Activated CD8-positive, alpha-beta T cell treated with anti-CD3 and anti-CD28 coated beads for 36 hours (primary cell): ENCODE results near the gene ROCK2. TPM values are rescaled to one million over a fixed set of nuclear protein-coding genes. Genes with fewer than 3 reads are reported as not detected.
"Not testable (repeated sequence)": the region's sequence is repeated elsewhere in the genome, so short reads cannot be mapped to it uniquely, and the experiment has no call there.

Source experiments
- ATAC-seq: fragments of 200-7000 bp; cut with Tn5 transposase; one replicate; pipeline ENCODE4 v1.10.0; 2021; ENCODE audit warnings: mild to moderate bottlenecking, moderate library complexity
- CTCF ChIA-PET: fragments of 350-600 bp; sonication (Branson Sonifier 250); formaldehyde crosslinking; loops from one replicate; lab custom pipeline; 2021; ENCODE audit warnings: antibody characterized with exemption; lab: Charles Lee
- POLR2A ChIA-PET: fragments of 350-600 bp; sonication (Branson Sonifier 250); formaldehyde crosslinking; loops from one replicate; lab custom pipeline; 2021; ENCODE audit warnings: antibody characterized with exemption; lab: Charles Lee
- DNase-seq: peaks from one replicate; pipeline ENCODE4 v3.0.0-alpha.2; 2020
- H3K27ac Mint-ChIP-seq: one replicate; pipeline ENCODE4 v1.8.0; 2021; ENCODE audit warnings: mild to moderate bottlenecking, mixed read lengths
- H3K27me3 Mint-ChIP-seq: one replicate; pipeline ENCODE4 v1.8.0; 2021; ENCODE audit warnings: mixed read lengths
- H3K36me3 Mint-ChIP-seq: one replicate; pipeline ENCODE4 v1.8.0; 2021; ENCODE audit warnings: low read depth, mixed read lengths
- H3K4me1 Mint-ChIP-seq: one replicate; pipeline ENCODE4 v1.8.0; 2021; ENCODE audit warnings: low read depth, mixed read lengths
- H3K4me3 Mint-ChIP-seq: one replicate; pipeline ENCODE4 v1.8.0; 2021; ENCODE audit warnings: mild to moderate bottlenecking, moderate library complexity, mixed read lengths
- H3K9me3 Mint-ChIP-seq: one replicate; pipeline ENCODE4 v1.8.0; 2021; ENCODE audit warnings: mixed read lengths
- CTCF ChIP-seq: fragments of 200-600 bp; IDR thresholded peaks from one replicate; pipeline ENCODE4 v1.8.0; 2022; ENCODE audit warnings: antibody characterized with exemption, mild to moderate bottlenecking
- intact Hi-C: fragments of 100-400 bp; cut with micrococcal nuclease; formaldehyde crosslinking; loops from one replicate; pipeline ENCODE4 v1.10.0; 2022
- total RNA-seq, 2 experiments: library from RNA; stranded (reverse); gene quantifications; one replicate each; pipeline ENCODE4 v1.2.3, GENCODE V29; 2021

The ROCK2 gene
- total RNA-seq, 2 experiments from 2014 or later, result 12.7 to 13.9 TPM

GRCh38 chr2:11270891-11271290 lies 73.5 kb downstream of the ROCK2 start:
- ChIA-PET CTCF (no interaction called here), POLR2A (no interaction called here)
- H3K4me1 Mint-ChIP-seq, result peaks cover 23% of the 10 kb centered on the region
- intact Hi-C loops, result no loop called here
- DNase-seq (peak; percentile 39), ATAC-seq (peak; percentile 98)
- H3K9me3 Mint-ChIP-seq, result peaks cover 8% of the 10 kb centered on the region
- peaks cover 22% of the 10 kb centered on the region for H3K36me3 Mint-ChIP-seq
- no peaks in the 10 kb centered on the region for H3K27me3 Mint-ChIP-seq
- no peak for TF ChIP-seq CTCF
- peak overlapping the region; percentile 9 for H3K27ac Mint-ChIP-seq
- no peak overlapping the region for H3K4me3 Mint-ChIP-seq

GRCh38 chr2:11267931-11268330 lies 76.5 kb downstream of the ROCK2 start:
- Mint-ChIP-seq H3K27ac (no peak overlapping the region), H3K4me3 (no peak overlapping the region), H3K4me1 (peaks cover 9% of the 10 kb centered on the region), H3K36me3 (peaks cover 20% of the 10 kb centered on the region), H3K9me3 (peaks cover 8% of the 10 kb centered on the region), H3K27me3 (no peaks in the 10 kb centered on the region)
- POLR2A ChIA-PET, result no interaction called here
- TF ChIP-seq CTCF, result no peak
- no peak for ATAC-seq
- intact Hi-C loops, result no loop called here
- no peak for DNase-seq
- CTCF ChIA-PET, result interaction anchor here (1.2 kb wide), 1 partner anchor 54 kb away, joined by 3 read pairs; no protein-coding TSS in a partner anchor

- ChIA-PET POLR2A (no interaction called here), CTCF (interaction anchor here (0.9 kb wide), 1 partner anchor 153 kb away, joined by 4 read pairs; no protein-coding TSS in a partner anchor)
- H3K9me3 Mint-ChIP-seq, result peaks cover 5% of the 10 kb centered on the region
- no peaks in the 10 kb centered on the region for H3K4me1 Mint-ChIP-seq
- H3K27me3 Mint-ChIP-seq, result no peaks in the 10 kb centered on the region
- ATAC-seq (no peak), DNase-seq (no peak)
- intact Hi-C loops, result no loop called here
- H3K36me3 Mint-ChIP-seq, result peaks cover 9% of the 10 kb centered on the region
- no peak for TF ChIP-seq CTCF
- no peak overlapping the region for H3K27ac Mint-ChIP-seq
- H3K4me3 Mint-ChIP-seq, result no peak overlapping the region
Measured at GRCh38 chr2:11264818-11265217, 79.6 kb downstream of the ROCK2 start.

GRCh38 chr2:11264007-11264406 lies 80.4 kb downstream of the ROCK2 start:
- peaks cover 5% of the 10 kb centered on the region for H3K9me3 Mint-ChIP-seq
- H3K27me3 Mint-ChIP-seq, result no peaks in the 10 kb centered on the region
- DNase-seq, result no peak
- H3K4me3 Mint-ChIP-seq, result no peak overlapping the region
- CTCF ChIA-PET, result interaction anchor here (0.9 kb wide), 1 partner anchor 154 kb away, joined by 4 read pairs; no protein-coding TSS in a partner anchor
- H3K4me1 Mint-ChIP-seq, result no peaks in the 10 kb centered on the region
- H3K27ac Mint-ChIP-seq, result no peak overlapping the region
- POLR2A ChIA-PET, result no interaction called here
- no peak for TF ChIP-seq CTCF
- peaks cover 7% of the 10 kb centered on the region for H3K36me3 Mint-ChIP-seq
- intact Hi-C loops, result no loop called here
- ATAC-seq, result no peak

GRCh38 chr2:11263177-11263576 lies 81.3 kb downstream of the ROCK2 start:
- no peak for ATAC-seq
- no peak for TF ChIP-seq CTCF
- Mint-ChIP-seq H3K4me1 (no peaks in the 10 kb centered on the region), H3K36me3 (peaks cover 2% of the 10 kb centered on the region), H3K9me3 (peaks cover 2% of the 10 kb centered on the region), H3K27ac (no peak overlapping the region), H3K27me3 (no peaks in the 10 kb centered on the region), H3K4me3 (no peak overlapping the region)
- ChIA-PET CTCF (no interaction called here), POLR2A (no interaction called here)
- intact Hi-C loops, result no loop called here
- DNase-seq, result no peak

- intact Hi-C loops, H3K9me3 Mint-ChIP-seq, POLR2A ChIA-PET, DNase-seq, H3K4me3 Mint-ChIP-seq, H3K4me1 Mint-ChIP-seq, H3K27me3 Mint-ChIP-seq, ATAC-seq, H3K27ac Mint-ChIP-seq, H3K36me3 Mint-ChIP-seq, CTCF ChIA-PET: not testable (repeated sequence)
Measured at GRCh38 chr2:11262438-11262837, 82.0 kb downstream of the ROCK2 start.

- H3K27me3 Mint-ChIP-seq, H3K4me3 Mint-ChIP-seq, H3K36me3 Mint-ChIP-seq, ATAC-seq, POLR2A ChIA-PET, H3K27ac Mint-ChIP-seq, H3K9me3 Mint-ChIP-seq, DNase-seq, H3K4me1 Mint-ChIP-seq, intact Hi-C loops: not testable (repeated sequence)
- CTCF ChIA-PET, result interaction anchor here (0.9 kb wide), 1 partner anchor 132 kb away, joined by 3 read pairs; no protein-coding TSS in a partner anchor
Measured at GRCh38 chr2:11261564-11261963, 82.9 kb downstream of the ROCK2 start.
